GM12864 (cell line): ENCODE data around the gene PRSS36.

Experiments
- DNase-seq: peaks from one replicate; pipeline ENCODE4 v3.0.0-alpha.2; 2011; ENCODE audit warnings: low read depth
- H3K4me3 ChIP-seq: 2 replicates; pipeline ENCODE4 v1.5.1; 2011; ENCODE audit warnings: mild to moderate bottlenecking, low read depth, low read length, control low read depth
- CTCF ChIP-seq: IDR thresholded peaks from 2 replicates; pipeline ENCODE4 v1.5.1; 2011; ENCODE audit warnings: low read depth, mild to moderate bottlenecking, moderate library complexity, low read length, control low read depth, inconsistent platforms; ENCODE audit errors: missing control alignments

PRSS36 gene

GRCh38 chr16:31089199-31089598, 60.7 kb downstream of the PRSS36 start:
- H3K4me3 ChIP-seq = no peak overlapping the region
- DNase-seq = no peak
- TF ChIP-seq CTCF = no peak
